22Rv1 (cell line): Measurements from ENCODE around the gene KRTAP19-7.

Experiments
- ZFX ChIP-seq: fragments of 450-650 bp; IDR thresholded peaks from 2 replicates; pipeline ENCODE4 v1.6.1; 2017; ENCODE audit warnings: antibody characterized with exemption, borderline replicate concordance
- TF ChIP-seq, protein P1 (sequence below): fragments of 450-650 bp; IDR thresholded peaks from 2 replicates; pipeline ENCODE4 v1.5.1; 2017; ENCODE audit warnings: mild to moderate bottlenecking

DNA sequence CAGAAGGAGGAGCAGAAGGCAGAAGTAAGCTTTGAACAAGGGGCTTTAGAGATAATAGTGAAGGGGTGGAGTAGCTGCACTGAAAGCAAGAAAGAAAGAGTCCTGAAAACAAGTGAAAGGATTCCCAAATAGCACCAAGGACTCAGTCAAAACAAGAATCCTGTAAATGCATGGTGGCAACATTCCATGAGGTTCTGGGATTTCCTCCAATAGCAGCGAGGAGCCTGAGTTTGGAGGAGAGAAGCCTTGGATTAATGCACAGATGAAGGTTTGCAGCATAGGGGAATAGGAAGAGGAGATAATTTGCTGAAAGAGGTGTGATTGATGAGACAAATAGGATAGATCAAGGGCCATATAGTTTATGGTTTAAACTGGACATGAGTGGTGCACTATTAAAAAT is 18.2 kb upstream of the KRTAP19-7 start:
- TF ChIP-seq, protein P1, sequence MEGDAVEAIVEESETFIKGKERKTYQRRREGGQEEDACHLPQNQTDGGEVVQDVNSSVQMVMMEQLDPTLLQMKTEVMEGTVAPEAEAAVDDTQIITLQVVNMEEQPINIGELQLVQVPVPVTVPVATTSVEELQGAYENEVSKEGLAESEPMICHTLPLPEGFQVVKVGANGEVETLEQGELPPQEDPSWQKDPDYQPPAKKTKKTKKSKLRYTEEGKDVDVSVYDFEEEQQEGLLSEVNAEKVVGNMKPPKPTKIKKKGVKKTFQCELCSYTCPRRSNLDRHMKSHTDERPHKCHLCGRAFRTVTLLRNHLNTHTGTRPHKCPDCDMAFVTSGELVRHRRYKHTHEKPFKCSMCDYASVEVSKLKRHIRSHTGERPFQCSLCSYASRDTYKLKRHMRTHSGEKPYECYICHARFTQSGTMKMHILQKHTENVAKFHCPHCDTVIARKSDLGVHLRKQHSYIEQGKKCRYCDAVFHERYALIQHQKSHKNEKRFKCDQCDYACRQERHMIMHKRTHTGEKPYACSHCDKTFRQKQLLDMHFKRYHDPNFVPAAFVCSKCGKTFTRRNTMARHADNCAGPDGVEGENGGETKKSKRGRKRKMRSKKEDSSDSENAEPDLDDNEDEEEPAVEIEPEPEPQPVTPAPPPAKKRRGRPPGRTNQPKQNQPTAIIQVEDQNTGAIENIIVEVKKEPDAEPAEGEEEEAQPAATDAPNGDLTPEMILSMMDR: no peak
- TF ChIP-seq ZFX: no peak
